HepG2 (cell line): Measurements from ENCODE around the gene RYR2. TPM values are rescaled to one million over a fixed set of nuclear protein-coding genes. Genes with fewer than 3 reads are reported as not detected.
"Not testable (repeated sequence)": the region's sequence is repeated elsewhere in the genome, so short reads cannot be mapped to it uniquely, and the experiment has no call there.

Experiments
- ATAC-seq: fragments of 200-7000 bp; cut with Tn5 transposase; 3 replicates; pipeline ENCODE4 v1.9.1; 2020; ENCODE audit warnings: mild to moderate bottlenecking, moderate library complexity
- BruUV-seq: library from RNA; stranded (reverse); fragments of 400-500 nt; replicated peaks from 2 replicates; lab custom pipeline; 2021; lab: Mats Ljungman, UMichigan
- CTCF ChIA-PET: fragments of 300-600 bp; formaldehyde crosslinking; extraction: SDS; loops from one replicate; lab custom pipeline; 2021; ENCODE audit warnings: low total read pairs, inconsistent platforms, low intra/inter-chr PET ratio; lab: Yijun Ruan, JAX
- POLR2A ChIA-PET: fragments of 350-600 bp; sonication (Branson Sonifier 250); formaldehyde crosslinking; loops from one replicate; lab custom pipeline; 2020; ENCODE audit warnings: antibody characterized with exemption, inconsistent platforms; lab: Yijun Ruan, JAX
- DNase-seq: peaks from one replicate; pipeline ENCODE4 v3.0.0-alpha.2; 2015; ENCODE audit warnings: low spot score
- FAIRE-seq: peaks from 3 replicates; lab custom pipeline; 2011; peaks lifted over from hg19 to GRCh38; lab: Jason Lieb, UNC
- H2AFZ ChIP-seq: one replicate; pipeline ENCODE4 v1.6.1; 2011; ENCODE audit warnings: low read length, inconsistent platforms
- H3K27ac ChIP-seq: fragments of 300-600 bp; 3 replicates; pipeline ENCODE4 v1.8.0; 2011; ENCODE audit warnings: mixed run types, mild to moderate bottlenecking, mixed read lengths, low read length, inconsistent platforms; ENCODE audit not compliant: insufficient read depth; ENCODE audit errors: extremely low read length
- H3K27me3 ChIP-seq, 2 experiments: fragments of 200-600 bp in 1 of 2; 2 replicates in 1 of 2; 3 replicates in 1 of 2; pipeline versions ENCODE4 v1.6.0 to v1.8.0; 2011; ENCODE audit warnings: low read length in 2 of 2, mild to moderate bottlenecking in 2 of 2, moderate library complexity in 2 of 2, inconsistent platforms in 1 of 2; ENCODE audit not compliant: insufficient read depth in 2 of 2, control insufficient read depth in 1 of 2
- H3K36me3 ChIP-seq, 2 experiments: fragments of 200-600 bp in 1 of 2; replicated peaks in 1 of 2; 2 replicates in 1 of 2; 3 replicates in 1 of 2; pipeline versions ENCODE4 v1.5.1 to v1.8.0; 2011; ENCODE audit warnings: low read length in 2 of 2, inconsistent platforms in 1 of 2; ENCODE audit not compliant: insufficient read depth in 2 of 2, control insufficient read depth in 1 of 2
- H3K4me1 ChIP-seq: 2 replicates; pipeline ENCODE4 v1.5.1; 2012; ENCODE audit warnings: low read length, inconsistent platforms; ENCODE audit not compliant: insufficient read depth
- H3K4me2 ChIP-seq: 2 replicates; pipeline ENCODE4 v1.6.0; 2011; ENCODE audit warnings: low read depth, low read length, inconsistent platforms
- H3K4me3 ChIP-seq, 3 experiments: fragments of 200-600 bp in 1 of 3; sonication (generic), shearing (Covaris generic) in 1 of 3; replicated peaks in 1 of 3; 2 replicates each; pipeline ENCODE4 v1.5.1; 2011 to 2016; ENCODE audit warnings: low read length in 3 of 3, inconsistent platforms in 2 of 3, low read depth in 2 of 3, mild to moderate bottlenecking in 2 of 3, control low read depth in 1 of 3, mixed read lengths in 1 of 3; ENCODE audit not compliant: insufficient read depth in 1 of 3
- H3K79me2 ChIP-seq: one replicate; pipeline ENCODE4 v1.6.1; 2011; ENCODE audit warnings: low read length, inconsistent platforms; ENCODE audit not compliant: insufficient read depth
- H3K9ac ChIP-seq: 2 replicates; pipeline ENCODE4 v1.6.0; 2011; ENCODE audit warnings: mild to moderate bottlenecking, low read depth, low read length, inconsistent platforms; ENCODE audit not compliant: insufficient read depth
- H3K9me3 ChIP-seq: 2 replicates; pipeline ENCODE4 v1.5.1; 2012; ENCODE audit warnings: mild to moderate bottlenecking, low read length
- H4K20me1 ChIP-seq: 2 replicates; pipeline ENCODE4 v1.6.0; 2011; ENCODE audit warnings: inconsistent platforms, mild to moderate bottlenecking, low read length, moderate library complexity; ENCODE audit not compliant: insufficient read depth
- ELK4 ChIP-seq: sonication (generic); formaldehyde crosslinking; IDR thresholded peaks from 2 replicates; pipeline ENCODE4 v1.9.0; 2021; ENCODE audit warnings: missing genetic modification reagents, borderline replicate concordance
- FOXO4 ChIP-seq: sonication (generic); formaldehyde crosslinking; conservative IDR thresholded peaks from 2 replicates; pipeline ENCODE4 v1.8.1; 2023; ENCODE audit warnings: missing genetic modification reagents
- THYN1 ChIP-seq: sonication (generic); formaldehyde crosslinking; IDR thresholded peaks from 2 replicates; pipeline ENCODE4 v1.8.1; 2023; ENCODE audit warnings: low read depth, mild to moderate bottlenecking, moderate library complexity, missing genetic modification reagents, borderline replicate concordance
- WGBS: methylation state at CpG from one replicate; pipeline ENCODE4 v1.1.6; 2017; ENCODE audit warnings: low lambda C conversion rate; 5-methylcytosine and 5-hydroxymethylcytosine counted together
- in situ Hi-C: cut with HindIII; loops from 2 replicates; pipeline ENCODE4 v1.10.0; 2017; ENCODE audit warnings: low pct_unique_long_range_greater_than_20kb; ENCODE audit not compliant: extremely low pct_ligation_motif_present
- intact Hi-C: fragments of 100-400 bp; cut with micrococcal nuclease; formaldehyde crosslinking; loops from one replicate; pipeline ENCODE4 v1.10.0; 2022; ENCODE audit not compliant: unreplicated experiment
- polyA plus RNA-seq, 8 experiments: library from polyadenylated mRNA; depleted of rRNA in 3 of 8; stranded (reverse) in 7 of 8; unstranded in 1 of 8; fragments of >200 nt; fragmentation: Illumina TruSeq in 4 of 8; extraction: Trizol in 4 of 8; gene quantifications; 2 replicates each; pipeline versions ENCODE4 v1.2.1 to v1.2.3, GENCODE V29; 2011 to 2016; ENCODE audit warnings: low read depth in 4 of 8, missing spikeins in 1 of 8, mixed read lengths in 1 of 8; ENCODE audit not compliant: insufficient read depth in 1 of 8
- total RNA-seq, 5 experiments: library from RNA; depleted of rRNA; stranded (reverse); fragments of >200 nt; fragmentation: Illumina TruSeq; extraction: Trizol; gene quantifications; 2 replicates each; pipeline ENCODE4 v1.2.3, GENCODE V29; 2016; ENCODE audit warnings: low read depth in 1 of 5

Gene RYR2
- total and polyA plus RNA-seq, 2 of the 13 experiments (the other 11 are each of a cell fraction or from before 2014, with no cell fraction given), result not detected

GRCh38 chr1:237126180-237126579, 84.2 kb downstream of the RYR2 start (continued):
- TF ChIP-seq FOXO4 (CRISPR knock-in tag) (no peak), THYN1 (CRISPR knock-in tag) (no peak), ELK4 (CRISPR knock-in tag) (no peak)

DNA sequence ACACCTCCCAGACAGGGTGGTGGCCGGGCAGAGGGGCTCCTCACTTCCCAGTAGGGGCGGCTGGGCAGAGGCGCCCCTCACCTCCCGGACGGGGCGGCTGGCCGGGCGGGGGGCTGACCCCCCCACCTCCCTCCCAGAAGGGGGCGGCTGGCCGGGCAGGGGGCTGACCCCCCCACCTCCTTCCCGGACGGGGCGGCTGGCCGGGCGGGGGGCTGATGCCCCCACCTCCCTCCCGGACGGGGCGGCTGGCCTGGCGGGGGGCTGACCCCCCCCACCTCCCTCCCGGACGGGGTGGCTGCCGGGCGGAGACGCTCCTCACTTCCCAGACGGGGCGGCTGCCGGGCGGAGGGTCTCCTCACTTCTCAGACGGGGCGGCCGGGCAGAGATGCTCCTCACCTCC, 85.3 kb downstream of the RYR2 start:
- H3K27me3 ChIP-seq, POLR2A ChIA-PET, FAIRE-seq, ATAC-seq, H3K4me2 ChIP-seq, BruUV-seq, H3K27ac ChIP-seq, CTCF ChIA-PET, H3K79me2 ChIP-seq, DNase-seq, H3K4me1 ChIP-seq, H3K4me3 ChIP-seq, H3K9ac ChIP-seq, H4K20me1 ChIP-seq, H2AFZ ChIP-seq, H3K36me3 ChIP-seq: not testable (repeated sequence)
- peaks cover 11% of the 10 kb centered on the region; the same call in 1 of the 2 replicates for H3K9me3 ChIP-seq
- intact Hi-C loops, result loop anchor here (10.0 kb wide), 1 partner anchor 1022 kb away; no protein-coding TSS in a partner anchor
- WGBS, result 83% methylated on average over 13 of the region's 31 CpGs
- in situ Hi-C loops, result loop anchor here (25.0 kb wide), 1 partner anchor 365 kb away; no protein-coding TSS in a partner anchor
